Astrocyte of the spinal cord (primary cell): ENCODE data around the gene FOXB2.

ENCODE experiments used
- DNase-seq: peaks from one replicate; pipeline ENCODE4 v3.0.0; 2011; ENCODE audit warnings: low read depth, low spot score
- H3K4me3 ChIP-seq: 2 replicates; pipeline ENCODE4 v1.5.1; 2011; ENCODE audit warnings: low read depth, mild to moderate bottlenecking, low read length, moderate library complexity
- CTCF ChIP-seq: IDR thresholded peaks from 2 replicates; pipeline ENCODE4 v1.5.1; 2012; ENCODE audit warnings: low read depth, mild to moderate bottlenecking, low read length, inconsistent platforms
- in situ Hi-C: cut with HindIII; loops from 2 replicates; pipeline ENCODE4 v1.10.0; 2017; ENCODE audit warnings: low sequenced_read_pairs

The FOXB2 gene

GRCh38 chr9:77015327-77016048 is 4.0 kb upstream of the FOXB2 start:
- no peak overlapping the region for H3K4me3 ChIP-seq
- TF ChIP-seq CTCF, result no peak
- in situ Hi-C loops, result no loop called here
- no peak for DNase-seq

- TF ChIP-seq CTCF, result no peak
- DNase-seq, result no peak
- no peak overlapping the region for H3K4me3 ChIP-seq
- in situ Hi-C loops, result no loop called here
Measured at GRCh38 chr9:77016121-77016525, 3.3 kb upstream of the FOXB2 start.

GRCh38 chr9:77016526-77017504 is 2.6 kb upstream of the FOXB2 start:
- no peak for DNase-seq
- in situ Hi-C loops, result no loop called here
- no peak for TF ChIP-seq CTCF
- H3K4me3 ChIP-seq, result no peak overlapping the region

GRCh38 chr9:77017505-77017894 is 2.0 kb upstream of the FOXB2 start:
- in situ Hi-C loops, result no loop called here
- DNase-seq, result no peak

GRCh38 chr9:77018058-77018968 is 1.1 kb upstream of the FOXB2 start:
- no peak overlapping the region for H3K4me3 ChIP-seq
- no peak for TF ChIP-seq CTCF
- in situ Hi-C loops, result no loop called here
- no peak for DNase-seq

More at GRCh38 chr9:77017505-77017894, 2.0 kb upstream of the FOXB2 start:
- no peak for TF ChIP-seq CTCF
- H3K4me3 ChIP-seq, result no peak overlapping the region

- in situ Hi-C loops, result no loop called here
- TF ChIP-seq CTCF, result no peak
- H3K4me3 ChIP-seq, result no peak overlapping the region
- DNase-seq, result no peak
Measured at GRCh38 chr9:77018969-77019235, 553 bp upstream of the FOXB2 start.
